ENCODE results near the gene SRSF3.
A peak's percentile ranks its signal among the peaks of the same experiment; 100 is the strongest.

Gene SRSF3

GRCh38 chr6:36592221-36592655 lies 1.9 kb upstream of the SRSF3 start (continued):
- TF ChIP-seq ZNF544 (tag by site-specific recombination; IDR thresholded peaks at IDR 0.05) (no peak), ZNF555 (tag by site-specific recombination; conservative IDR thresholded peaks at IDR 0.05) (no peak), PRDM1 (tag by site-specific recombination; IDR thresholded peaks at IDR 0.05) (no peak), SCRT2 (tag by site-specific recombination; IDR thresholded peaks at IDR 0.05) (no peak), ZNF132 (tag by site-specific recombination; IDR thresholded peaks at IDR 0.05; ENCODE audit: borderline replicate concordance) (no peak), ZNF280C (tag by site-specific recombination; IDR thresholded peaks at IDR 0.05) (no peak), ZNF311 (tag by site-specific recombination; IDR thresholded peaks at IDR 0.05; ENCODE audit: borderline replicate concordance) (no peak)

GRCh38 chr6:36593569-36594028 lies 563 bp upstream of the SRSF3 start:
- Histone ChIP-seq H3K4me1 (ENCODE audit: control insufficient read depth, insufficient read depth, low read length) (peaks cover 4% of the 10 kb centered on the region; the same call in 1 of the 2 replicates), H3K4me3 (ENCODE audit: low read depth, low read length) (peak overlapping the region; percentile 17), H3K27ac (ENCODE audit: extremely low read depth, low read depth, low read length) (peak overlapping the region; percentile 89), H3K9me3 (ENCODE audit: control insufficient read depth, insufficient read depth, low read depth, low read length) (no peaks in the 10 kb centered on the region), H3K36me3 (ENCODE audit: control insufficient read depth in 2 of 2, insufficient read depth in 1 of 2, low read length in 2 of 2) (peaks cover 20 to 40% of the 10 kb centered on the region in 2 experiments; a peak in 2 of 3 replicates)
- ChIA-PET POLR2A (interaction anchor here (0.7 to 1.6 kb wide), 9 partner anchors 11 to 566 kb away, joined by 3 to 12 read pairs (median 3); partner anchors contain the start of gene CDKN1A), CTCF (interaction anchor here (0.7 to 0.8 kb wide), 2 partner anchors 171 to 630 kb away, joined by 3 read pairs; no protein-coding TSS in a partner anchor)
- TF ChIP-seq ZBTB20 (tag by site-specific recombination; IDR thresholded peaks at IDR 0.05) (0 out of 2 replicates have a peak, but pooled peaks have one; percentile 39), GLIS2 (tag by site-specific recombination; IDR thresholded peaks at IDR 0.05) (peak; percentile 69), ZNF335 (tag by site-specific recombination; conservative IDR thresholded peaks at IDR 0.05) (peak; percentile 62), ZNF48 (tag by site-specific recombination; IDR thresholded peaks at IDR 0.05) (no peak), IKZF3 (tag by site-specific recombination; IDR thresholded peaks at IDR 0.05) (peak; percentile 76; the same call in 1 of the 2 replicates), ZNF433 (tag by site-specific recombination; IDR thresholded peaks at IDR 0.05; ENCODE audit: low read depth) (no peak), TCF7L2 (IDR thresholded peaks at IDR 0.05; ENCODE audit: borderline replicate concordance, low read depth, low read length) (no peak), ZNF600 (tag by site-specific recombination; IDR thresholded peaks at IDR 0.05) (peak; percentile 93), ZNF692 (tag by site-specific recombination; IDR thresholded peaks at IDR 0.05) (no peak), OVOL3 (tag by site-specific recombination; IDR thresholded peaks at IDR 0.05) (0 out of 2 replicates have a peak, but pooled peaks have one; percentile 47), ZSCAN23 (tag by site-specific recombination; IDR thresholded peaks at IDR 0.05) (no peak), GFI1B (tag by site-specific recombination; IDR thresholded peaks at IDR 0.05) (peak; percentile 34; the same call in 1 of the 2 replicates), PRDM1 (tag by site-specific recombination; IDR thresholded peaks at IDR 0.05) (peak; percentile 95), ZNF76 (tag by site-specific recombination; IDR thresholded peaks at IDR 0.05; ENCODE audit: borderline replicate concordance, low read depth) (no peak), ZSCAN16 (tag by site-specific recombination; IDR thresholded peaks at IDR 0.05) (0 out of 2 replicates have a peak, but pooled peaks have one; percentile 2)
- TF ChIP-seq, protein P1, sequence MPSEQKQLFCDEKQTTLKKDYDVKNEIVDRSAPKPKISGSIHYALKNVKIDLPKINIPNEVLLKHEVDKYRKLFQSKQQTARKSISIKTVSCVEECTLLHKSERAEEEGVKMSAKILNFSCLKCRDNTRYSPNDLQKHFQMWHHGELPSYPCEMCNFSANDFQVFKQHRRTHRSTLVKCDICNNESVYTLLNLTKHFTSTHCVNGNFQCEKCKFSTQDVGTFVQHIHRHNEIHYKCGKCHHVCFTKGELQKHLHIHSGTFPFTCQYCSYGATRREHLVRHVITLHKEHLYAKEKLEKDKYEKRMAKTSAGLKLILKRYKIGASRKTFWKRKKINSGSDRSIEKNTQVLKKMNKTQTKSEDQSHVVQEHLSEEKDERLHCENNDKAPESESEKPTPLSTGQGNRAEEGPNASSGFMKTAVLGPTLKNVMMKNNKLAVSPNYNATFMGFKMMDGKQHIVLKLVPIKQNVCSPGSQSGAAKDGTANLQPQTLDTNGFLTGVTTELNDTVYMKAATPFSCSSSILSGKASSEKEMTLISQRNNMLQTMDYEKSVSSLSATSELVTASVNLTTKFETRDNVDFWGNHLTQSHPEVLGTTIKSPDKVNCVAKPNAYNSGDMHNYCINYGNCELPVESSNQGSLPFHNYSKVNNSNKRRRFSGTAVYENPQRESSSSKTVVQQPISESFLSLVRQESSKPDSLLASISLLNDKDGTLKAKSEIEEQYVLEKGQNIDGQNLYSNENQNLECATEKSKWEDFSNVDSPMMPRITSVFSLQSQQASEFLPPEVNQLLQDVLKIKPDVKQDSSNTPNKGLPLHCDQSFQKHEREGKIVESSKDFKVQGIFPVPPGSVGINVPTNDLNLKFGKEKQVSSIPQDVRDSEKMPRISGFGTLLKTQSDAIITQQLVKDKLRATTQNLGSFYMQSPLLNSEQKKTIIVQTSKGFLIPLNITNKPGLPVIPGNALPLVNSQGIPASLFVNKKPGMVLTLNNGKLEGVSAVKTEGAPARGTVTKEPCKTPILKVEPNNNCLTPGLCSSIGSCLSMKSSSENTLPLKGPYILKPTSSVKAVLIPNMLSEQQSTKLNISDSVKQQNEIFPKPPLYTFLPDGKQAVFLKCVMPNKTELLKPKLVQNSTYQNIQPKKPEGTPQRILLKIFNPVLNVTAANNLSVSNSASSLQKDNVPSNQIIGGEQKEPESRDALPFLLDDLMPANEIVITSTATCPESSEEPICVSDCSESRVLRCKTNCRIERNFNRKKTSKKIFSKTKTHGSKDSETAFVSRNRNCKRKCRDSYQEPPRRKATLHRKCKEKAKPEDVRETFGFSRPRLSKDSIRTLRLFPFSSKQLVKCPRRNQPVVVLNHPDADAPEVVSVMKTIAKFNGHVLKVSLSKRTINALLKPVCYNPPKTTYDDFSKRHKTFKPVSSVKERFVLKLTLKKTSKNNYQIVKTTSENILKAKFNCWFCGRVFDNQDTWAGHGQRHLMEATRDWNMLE (tag by site-specific recombination; conservative IDR thresholded peaks at IDR 0.05; ENCODE audit: low read depth), result peak; percentile 41; the same call in 1 of the 2 replicates
- TF ChIP-seq, protein P2, sequence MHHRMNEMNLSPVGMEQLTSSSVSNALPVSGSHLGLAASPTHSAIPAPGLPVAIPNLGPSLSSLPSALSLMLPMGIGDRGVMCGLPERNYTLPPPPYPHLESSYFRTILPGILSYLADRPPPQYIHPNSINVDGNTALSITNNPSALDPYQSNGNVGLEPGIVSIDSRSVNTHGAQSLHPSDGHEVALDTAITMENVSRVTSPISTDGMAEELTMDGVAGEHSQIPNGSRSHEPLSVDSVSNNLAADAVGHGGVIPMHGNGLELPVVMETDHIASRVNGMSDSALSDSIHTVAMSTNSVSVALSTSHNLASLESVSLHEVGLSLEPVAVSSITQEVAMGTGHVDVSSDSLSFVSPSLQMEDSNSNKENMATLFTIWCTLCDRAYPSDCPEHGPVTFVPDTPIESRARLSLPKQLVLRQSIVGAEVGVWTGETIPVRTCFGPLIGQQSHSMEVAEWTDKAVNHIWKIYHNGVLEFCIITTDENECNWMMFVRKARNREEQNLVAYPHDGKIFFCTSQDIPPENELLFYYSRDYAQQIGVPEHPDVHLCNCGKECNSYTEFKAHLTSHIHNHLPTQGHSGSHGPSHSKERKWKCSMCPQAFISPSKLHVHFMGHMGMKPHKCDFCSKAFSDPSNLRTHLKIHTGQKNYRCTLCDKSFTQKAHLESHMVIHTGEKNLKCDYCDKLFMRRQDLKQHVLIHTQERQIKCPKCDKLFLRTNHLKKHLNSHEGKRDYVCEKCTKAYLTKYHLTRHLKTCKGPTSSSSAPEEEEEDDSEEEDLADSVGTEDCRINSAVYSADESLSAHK (tag by site-specific recombination; IDR thresholded peaks at IDR 0.05), result peak; percentile 99
